CD4-positive, CD25-positive, alpha-beta regulatory T cell (primary cell): Measurements from ENCODE around the gene SLC35E2B. TPM values are rescaled to one million over a fixed set of nuclear protein-coding genes. Genes with fewer than 3 reads are reported as not detected.

Experiments used
- ATAC-seq, 2 donors: fragments of 150-1000 bp; cut with Tn5 transposase; one replicate each; pipeline ENCODE4 v1.10.0; 2021; ENCODE audit warnings: low read depth in 2 of 2, moderate number of reproducible peaks in 2 of 2, moderate library complexity in 1 of 2
- DNase-seq, 3 donors: peaks; one replicate each; pipeline versions ENCODE4 v3.0.0 to v3.0.0-alpha.2; 2012 to 2022; ENCODE audit warnings: mixed read lengths in 1 of 3
- H3K27ac ChIP-seq: one replicate; pipeline ENCODE4 v1.7.0; 2013; ENCODE audit warnings: mild to moderate bottlenecking, low read length; ENCODE audit not compliant: insufficient read depth, poor library complexity, severe bottlenecking
- H3K27me3 ChIP-seq: one replicate; pipeline ENCODE4 v1.7.0; 2013; ENCODE audit warnings: low read length; ENCODE audit not compliant: control insufficient read depth, insufficient read depth
- H3K36me3 ChIP-seq: one replicate; pipeline ENCODE4 v1.7.0; 2013; ENCODE audit warnings: mild to moderate bottlenecking, low read length, moderate library complexity; ENCODE audit not compliant: control insufficient read depth, insufficient read depth
- H3K4me1 ChIP-seq: 2 replicates; pipeline ENCODE4 v1.7.0; 2013; ENCODE audit warnings: mild to moderate bottlenecking, low read length; ENCODE audit not compliant: insufficient read depth, control insufficient read depth, poor library complexity, severe bottlenecking
- H3K4me3 ChIP-seq: one replicate; pipeline ENCODE4 v1.7.0; 2013; ENCODE audit warnings: low read depth, mild to moderate bottlenecking, low read length, moderate library complexity
- H3K9me3 ChIP-seq, 2 experiments: 1 replicate in 1 of 2; 2 replicates in 1 of 2; pipeline ENCODE4 v1.7.0; 2013; ENCODE audit warnings: low read length in 2 of 2, mild to moderate bottlenecking in 1 of 2, moderate library complexity in 1 of 2; ENCODE audit not compliant: control insufficient read depth in 2 of 2
- H3K27ac Mint-ChIP-seq, 3 donors: one replicate each; pipeline ENCODE4 v1.8.0; 2020 to 2022; ENCODE audit warnings: mild to moderate bottlenecking in 3 of 3, mixed read lengths in 3 of 3, moderate library complexity in 2 of 3
- H3K27me3 Mint-ChIP-seq: one replicate; pipeline ENCODE4 v1.8.0; 2022; ENCODE audit warnings: mild to moderate bottlenecking, mixed read lengths
- H3K36me3 Mint-ChIP-seq: one replicate; pipeline ENCODE4 v1.8.0; 2020; ENCODE audit warnings: mixed read lengths
- H3K4me1 Mint-ChIP-seq, 4 donors: one replicate each; pipeline ENCODE4 v1.8.0; 2020 to 2022; ENCODE audit warnings: mixed read lengths in 4 of 4, mild to moderate bottlenecking in 1 of 4
- H3K4me3 Mint-ChIP-seq, 4 donors: one replicate each; pipeline ENCODE4 v1.8.0; 2020 to 2022; ENCODE audit warnings: mild to moderate bottlenecking in 4 of 4, mixed read lengths in 4 of 4, moderate library complexity in 3 of 4
- H3K9me3 Mint-ChIP-seq, 7 donors: one replicate each; pipeline ENCODE4 v1.8.0; 2020 to 2022; ENCODE audit warnings: mixed read lengths in 7 of 7, mild to moderate bottlenecking in 3 of 7, moderate library complexity in 2 of 7
- polyA plus RNA-seq, 4 donors: library from polyadenylated mRNA; unstranded; fragments of 300-500 nt; fragmentation: Illumina TruSeq; gene quantifications; one replicate each; pipeline ENCODE4 v1.2.3, GENCODE V29; 2021
- total RNA-seq: library from RNA; stranded (reverse); gene quantifications from one replicate; pipeline ENCODE4 v1.2.3, GENCODE V29; 2022

The SLC35E2B gene
- total and polyA plus RNA-seq, 5 donors from 2014 or later, result 25.8 to 77.6 (median 31.7) TPM

DNA sequence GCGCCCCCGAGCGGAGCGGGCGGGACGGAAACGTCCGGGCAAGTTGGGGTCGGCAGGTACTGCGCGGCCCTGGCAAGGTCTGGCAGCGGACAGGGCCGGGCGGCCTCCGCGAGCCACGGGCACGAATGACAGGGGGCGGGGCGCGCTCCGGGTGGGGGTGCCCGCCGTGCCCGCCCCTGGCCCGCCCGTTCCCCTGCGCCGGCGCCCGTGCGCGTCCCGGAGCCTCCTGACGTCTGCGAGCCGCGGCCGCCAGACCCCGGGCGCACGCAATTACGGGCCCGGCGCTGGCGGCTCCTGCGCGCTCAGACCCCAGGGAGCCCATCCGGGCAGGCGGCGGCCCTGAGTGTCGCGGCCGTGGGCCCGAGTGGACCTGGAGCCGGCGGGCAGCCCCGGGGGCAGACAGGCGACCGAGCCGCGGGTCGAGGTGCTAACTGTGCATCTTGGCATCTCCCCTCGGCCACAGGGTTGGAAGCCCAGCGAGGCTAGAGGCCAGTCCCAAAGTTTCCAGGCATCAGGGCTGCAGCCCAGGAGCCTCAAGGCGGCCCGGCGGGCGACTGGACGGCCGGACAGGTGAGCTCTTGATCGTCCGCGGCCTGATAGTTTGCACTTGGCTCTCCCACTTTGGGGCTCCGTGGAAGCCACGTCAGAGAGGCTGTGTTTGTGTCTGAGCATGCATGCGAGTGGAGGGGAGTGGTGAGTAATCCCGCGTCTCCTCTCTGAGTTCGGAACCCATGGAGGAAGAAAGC lies 76.4 kb downstream of the SLC35E2B start:
- Mint-ChIP-seq H3K4me1 (peaks cover 5 to 30% (median 13%) of the 10 kb centered on the region in 4 donors), H3K9me3 (peaks cover 0 to 1% (median 0%) of the 10 kb centered on the region in 7 donors), H3K27me3 (no peaks in the 10 kb centered on the region), H3K36me3 (peaks cover 5% of the 10 kb centered on the region), H3K4me3 (peak overlapping the region; percentile 85 to 90 (median 87)), H3K27ac (peak overlapping the region; percentile 67 to 83 (median 77))
- Histone ChIP-seq H3K27me3 (no peaks in the 10 kb centered on the region), H3K4me1 (peaks cover 27% of the 10 kb centered on the region), H3K27ac (peak overlapping the region; percentile 100), H3K36me3 (peaks cover 2% of the 10 kb centered on the region), H3K4me3 (no peak overlapping the region), H3K9me3 (no peaks in the 10 kb centered on the region)
- DNase-seq (peak in 2 of 3 donors; percentile 42 to 46), ATAC-seq (peak in 1 of 2 donors; percentile 3)

- peak within 1 kb of the TSS; percentile 80 for H3K4me3 ChIP-seq
These were observed 77.1 kb downstream of the SLC35E2B start, which contains the start of gene MIB2 for GRCh38 chr1:1615256-1616044. Gene MIB2 (plus strand): TSS chr1:1615500. CDS start chr1:1623453, 7,953 bp downstream.

GRCh38 chr1:1614954-1615255 lies 77.7 kb downstream of the SLC35E2B start:
- H3K27ac Mint-ChIP-seq, result peak overlapping the region; percentile 95 to 97 (median 97)
- no peak for ATAC-seq
- peak overlapping the region; percentile 95 to 98 (median 96) for H3K4me3 Mint-ChIP-seq

More at GRCh38 chr1:1615256-1616044, 77.1 kb downstream of the SLC35E2B start, which contains the start of gene MIB2:
- Histone ChIP-seq H3K36me3 (peaks cover 2% of the 10 kb centered on the region), H3K27ac (peak within 1 kb of the TSS; percentile 100), H3K27me3 (no peaks in the 10 kb centered on the region), H3K9me3 (no peaks in the 10 kb centered on the region), H3K4me1 (peaks cover 27% of the 10 kb centered on the region)
- Mint-ChIP-seq H3K4me3 (peak within 1 kb of the TSS; percentile 95 to 98 (median 96)), H3K27ac (peak within 1 kb of the TSS; percentile 95 to 97 (median 97)), H3K9me3 (peaks cover 0 to 1% (median 0%) of the 10 kb centered on the region in 7 donors), H3K36me3 (peaks cover 5% of the 10 kb centered on the region), H3K4me1 (peaks cover 5 to 32% (median 13%) of the 10 kb centered on the region in 4 donors), H3K27me3 (no peaks in the 10 kb centered on the region)
- peak; percentile 84 to 87 for ATAC-seq
- DNase-seq, result peak; percentile 97 to 99 (median 98)

GRCh38 chr1:1614204-1614953 lies 78.2 kb downstream of the SLC35E2B start:
- no peaks in the 10 kb centered on the region for H3K27me3 ChIP-seq
- no peak for ATAC-seq

More at GRCh38 chr1:1614954-1615255, 77.7 kb downstream of the SLC35E2B start:
- peaks cover 5% of the 10 kb centered on the region for H3K36me3 Mint-ChIP-seq
- H3K27me3 Mint-ChIP-seq, result no peaks in the 10 kb centered on the region
- DNase-seq, result no peak
- peaks cover 27% of the 10 kb centered on the region for H3K4me1 ChIP-seq
- peak overlapping the region; percentile 100 for H3K27ac ChIP-seq
- H3K9me3 Mint-ChIP-seq, result peaks cover 0 to 1% (median 0%) of the 10 kb centered on the region in 7 donors
- peak overlapping the region; percentile 80 for H3K4me3 ChIP-seq
- no peaks in the 10 kb centered on the region for H3K9me3 ChIP-seq
- H3K36me3 ChIP-seq, result peaks cover 2% of the 10 kb centered on the region
- H3K4me1 Mint-ChIP-seq, result peaks cover 5 to 32% (median 13%) of the 10 kb centered on the region in 4 donors
- H3K27me3 ChIP-seq, result no peaks in the 10 kb centered on the region

GRCh38 chr1:1613509-1614082 lies 79.0 kb downstream of the SLC35E2B start:
- peaks cover 2% of the 10 kb centered on the region for H3K36me3 ChIP-seq

More at GRCh38 chr1:1614204-1614953, 78.2 kb downstream of the SLC35E2B start:
- H3K27me3 Mint-ChIP-seq, result no peaks in the 10 kb centered on the region
- Histone ChIP-seq H3K4me3 (peak overlapping the region; percentile 80), H3K9me3 (no peaks in the 10 kb centered on the region), H3K4me1 (peaks cover 27% of the 10 kb centered on the region), H3K27ac (peak overlapping the region; percentile 100), H3K36me3 (peaks cover 2% of the 10 kb centered on the region)
- H3K36me3 Mint-ChIP-seq, result peaks cover 5% of the 10 kb centered on the region
- peak overlapping the region; percentile 95 to 97 (median 97) for H3K27ac Mint-ChIP-seq
- H3K9me3 Mint-ChIP-seq, result peaks cover 0 to 1% (median 0%) of the 10 kb centered on the region in 7 donors
- H3K4me1 Mint-ChIP-seq, result peaks cover 5 to 32% (median 13%) of the 10 kb centered on the region in 4 donors
- DNase-seq, result peak in 2 of 3 donors; percentile 56 to 66
- H3K4me3 Mint-ChIP-seq, result peak overlapping the region; percentile 95 to 98 (median 96)

DNA sequence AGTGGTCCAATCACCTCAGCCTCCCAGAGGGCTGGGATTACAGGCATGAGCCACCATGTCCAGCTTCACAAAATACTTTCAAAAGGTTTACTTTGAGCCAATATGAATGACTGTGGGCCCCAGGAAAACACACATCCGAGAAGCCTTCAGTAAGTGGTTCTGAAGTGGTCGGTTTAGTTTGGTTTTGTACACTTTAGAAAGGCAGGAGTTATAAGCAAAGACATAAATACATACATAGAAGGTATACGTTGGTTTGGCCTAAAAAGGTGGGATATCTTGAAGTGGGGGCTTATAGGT lies 80.5 kb downstream of the SLC35E2B start:
- ATAC-seq (no peak), DNase-seq (no peak)
- H3K36me3 ChIP-seq, result no peaks in the 10 kb centered on the region
- H3K4me3 Mint-ChIP-seq, result peak overlapping the region; percentile 11 to 79 (median 64)
- H3K27me3 Mint-ChIP-seq, result no peaks in the 10 kb centered on the region
- no peak overlapping the region for H3K27ac ChIP-seq
- peaks cover 0 to 1% (median 0%) of the 10 kb centered on the region in 7 donors for H3K9me3 Mint-ChIP-seq
- H3K36me3 Mint-ChIP-seq, result no peaks in the 10 kb centered on the region
- H3K4me1 Mint-ChIP-seq, result peaks cover 6 to 35% (median 18%) of the 10 kb centered on the region in 4 donors
- H3K4me3 ChIP-seq, result no peak overlapping the region
- H3K9me3 ChIP-seq, result no peaks in the 10 kb centered on the region
- H3K27ac Mint-ChIP-seq, result no peak overlapping the region
- peaks cover 27% of the 10 kb centered on the region for H3K4me1 ChIP-seq
- no peaks in the 10 kb centered on the region for H3K27me3 ChIP-seq

More at GRCh38 chr1:1613509-1614082, 79.0 kb downstream of the SLC35E2B start:
- H3K27me3 Mint-ChIP-seq, result no peaks in the 10 kb centered on the region
- H3K4me1 Mint-ChIP-seq, result peaks cover 5 to 33% (median 13%) of the 10 kb centered on the region in 4 donors
- no peaks in the 10 kb centered on the region for H3K9me3 ChIP-seq
- peaks cover 27% of the 10 kb centered on the region for H3K4me1 ChIP-seq
- ATAC-seq, result no peak
- peak overlapping the region; percentile 95 to 97 (median 97) for H3K27ac Mint-ChIP-seq
- no peaks in the 10 kb centered on the region for H3K27me3 ChIP-seq
- H3K36me3 Mint-ChIP-seq, result peaks cover 5% of the 10 kb centered on the region
- peak overlapping the region; percentile 100 for H3K27ac ChIP-seq
- DNase-seq, result no peak
- H3K9me3 Mint-ChIP-seq, result peaks cover 0 to 1% (median 0%) of the 10 kb centered on the region in 7 donors
- H3K4me3 Mint-ChIP-seq, result peak overlapping the region; percentile 80 to 97 (median 96)
- H3K4me3 ChIP-seq, result peak overlapping the region; percentile 80

DNA sequence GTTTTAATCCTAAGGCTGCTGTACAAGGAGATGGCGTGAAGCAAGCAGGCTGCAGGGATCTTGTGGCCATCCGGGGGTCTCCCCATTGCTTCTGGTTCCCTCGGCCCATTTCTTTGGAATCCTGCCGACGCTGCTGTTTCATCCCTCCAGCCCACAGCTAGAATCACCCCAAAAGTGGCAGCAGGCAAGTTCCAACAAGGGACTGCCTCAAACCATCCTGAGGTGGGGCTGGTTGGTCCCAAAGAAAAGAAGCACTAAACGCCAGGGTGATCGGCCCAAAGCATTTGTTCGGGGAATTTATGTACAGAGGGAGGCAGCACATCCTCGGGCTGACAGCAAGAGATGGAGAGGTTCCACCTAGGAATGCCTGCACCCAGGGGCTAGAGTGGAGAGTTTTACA lies 81.8 kb downstream of the SLC35E2B start:
- Histone ChIP-seq H3K27me3 (no peaks in the 10 kb centered on the region), H3K4me1 (peaks cover 26% of the 10 kb centered on the region), H3K9me3 (no peaks in the 10 kb centered on the region), H3K36me3 (no peaks in the 10 kb centered on the region), H3K27ac (no peak overlapping the region), H3K4me3 (no peak overlapping the region)
- H3K27ac Mint-ChIP-seq, result peak overlapping the region; percentile 39 to 77 (median 71)
- DNase-seq (no peak), ATAC-seq (no peak)
- H3K36me3 Mint-ChIP-seq, result no peaks in the 10 kb centered on the region
- peaks cover 0 to 1% (median 0%) of the 10 kb centered on the region in 7 donors for H3K9me3 Mint-ChIP-seq
- H3K4me1 Mint-ChIP-seq, result peaks cover 9 to 38% (median 22%) of the 10 kb centered on the region in 4 donors
- H3K27me3 Mint-ChIP-seq, result no peaks in the 10 kb centered on the region
- peak overlapping the region in 2 of 4 donors; percentile 35 to 63 for H3K4me3 Mint-ChIP-seq
